SK-N-SH (cell line): ENCODE measurements around the gene KIF5B.
"Not testable (repeated sequence)": the region's sequence is repeated elsewhere in the genome, so short reads cannot be mapped to it uniquely, and the experiment has no call there.

Source experiments
- CTCF ChIP-seq: fragments of 200-600 bp; sonication (generic); IDR thresholded peaks from 2 replicates; pipeline ENCODE4 v1.6.1; 2017; ENCODE audit warnings: antibody characterized with exemption, mild to moderate bottlenecking, moderate library complexity
- EP300 ChIP-seq, 2 experiments: IDR thresholded peaks; 2 replicates each; pipeline versions ENCODE4 v1.4.0 to v1.6.1; 2012; ENCODE audit warnings: borderline replicate concordance in 1 of 2, low read depth in 1 of 2, low read length in 1 of 2
- REST ChIP-seq: IDR thresholded peaks from 2 replicates; pipeline ENCODE4 v1.6.1; 2012; ENCODE audit warnings: mild to moderate bottlenecking, low read depth, low read length, moderate library complexity
- USF2 ChIP-seq: fragments of 150-350 bp; IDR thresholded peaks from 2 replicates; pipeline ENCODE4 v1.6.1; 2017; ENCODE audit warnings: antibody characterized with exemption, low read length, low read depth, borderline replicate concordance

- not testable (repeated sequence) for TF ChIP-seq REST; USF2; CTCF; EP300 (IDR thresholded peaks at IDR 0.05; ENCODE audit: borderline replicate concordance in 1 of 2, low read depth in 1 of 2, low read length in 1 of 2)
Observed at GRCh38 chr10:32042730-32043129, 13.5 kb downstream of the KIF5B start.
